SH-SY5Y (cell line): Measurements from ENCODE around the gene HPN.

Source experiments
- GATA2 ChIP-seq: IDR thresholded peaks from 2 replicates; pipeline ENCODE4 v1.6.1; 2011; ENCODE audit warnings: mild to moderate bottlenecking, low read depth, low read length
- GATA3 ChIP-seq: IDR thresholded peaks from 2 replicates; pipeline ENCODE4 v1.6.1; 2011; ENCODE audit warnings: low read depth, mild to moderate bottlenecking, low read length, moderate library complexity

DNA sequence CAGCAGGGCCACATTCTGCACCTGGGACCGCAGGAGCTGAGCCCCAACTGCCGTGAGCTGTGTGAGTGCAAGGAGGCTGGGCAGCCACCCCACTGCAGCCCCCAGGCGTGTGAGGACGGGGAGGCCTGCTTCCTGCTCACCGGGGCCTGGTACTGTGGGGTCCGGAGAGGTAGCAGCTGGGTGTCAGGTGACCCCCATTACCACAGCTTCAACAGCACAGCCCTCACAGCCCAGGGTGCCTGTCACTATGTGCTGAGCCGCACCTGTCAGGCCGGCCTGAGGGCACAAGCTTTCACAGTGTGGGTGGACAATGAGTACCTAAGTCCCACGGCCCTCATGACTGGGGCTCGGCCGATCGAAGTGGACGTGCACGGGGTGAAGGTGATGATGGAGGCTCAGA, 38.3 kb downstream of the HPN start:
- TF ChIP-seq GATA2 (no peak), GATA3 (no peak)
